Measurements from ENCODE around the gene AEBP2.
"Not testable (repeated sequence)": the region's sequence is repeated elsewhere in the genome, so short reads cannot be mapped to it uniquely, and the experiment has no call there.

The AEBP2 gene

GRCh38 chr12:19421503-19422282 lies 17.6 kb upstream of the AEBP2 start:
- no peak for DNase-seq (ENCODE audit: low read depth)

DNA sequence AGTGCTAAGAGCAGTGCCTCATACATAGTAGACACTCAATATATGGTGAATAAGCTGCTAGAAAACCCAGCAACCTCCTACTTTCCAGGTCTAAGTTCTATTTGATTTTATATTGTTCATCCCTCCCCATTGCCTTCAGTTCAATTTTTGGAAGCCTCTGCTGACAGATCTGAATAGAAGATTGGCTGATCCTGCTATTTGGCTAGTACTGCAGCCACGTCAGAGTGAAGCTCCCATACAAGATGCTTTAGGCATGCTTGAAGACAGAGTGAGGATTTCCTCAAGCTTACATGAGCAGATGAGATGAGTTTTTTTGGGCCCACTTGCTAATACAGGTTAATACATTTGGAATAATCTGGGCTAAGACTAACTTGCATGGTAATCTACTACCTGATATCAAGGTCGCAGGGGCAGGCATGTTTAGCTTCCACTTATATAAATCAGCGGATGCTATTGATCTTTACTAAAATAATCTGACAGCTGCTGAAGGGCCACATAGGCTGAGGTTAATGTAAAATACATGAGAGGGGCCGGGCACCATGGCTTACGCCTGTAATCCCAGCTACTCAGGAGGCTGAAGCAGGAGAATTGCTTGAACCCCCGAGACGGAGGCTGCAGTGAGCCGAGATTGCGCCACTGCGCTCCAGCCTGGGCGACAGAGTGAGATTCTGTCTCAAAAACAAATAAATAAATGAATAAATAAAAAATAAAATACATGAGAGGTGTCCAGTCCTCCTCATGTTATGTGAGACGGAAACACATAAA lies 15.9 kb upstream of the AEBP2 start:
- DNase-seq (ENCODE audit: low read depth), result no peak

DNA sequence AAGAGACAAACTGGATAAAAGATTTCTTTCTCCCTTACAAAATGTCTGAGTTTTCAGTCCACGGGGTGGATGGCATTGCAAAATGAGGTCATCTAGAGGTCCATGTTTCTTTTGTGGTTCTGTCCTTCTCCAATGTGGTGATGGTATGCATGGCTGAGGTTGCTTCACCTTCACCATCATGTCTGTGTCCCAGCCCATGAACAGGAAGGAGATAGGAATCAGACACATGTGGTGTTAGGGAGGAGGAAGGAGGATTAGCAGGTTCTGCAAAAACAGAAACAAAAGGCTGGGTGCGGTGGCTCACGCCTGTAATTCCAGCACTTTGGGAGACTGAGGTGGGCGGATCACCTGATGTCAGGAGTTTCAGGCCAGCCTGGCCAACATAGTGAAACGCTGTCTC lies 11.0 kb upstream of the AEBP2 start:
- DNase-seq (ENCODE audit: low read depth), result no peak

GRCh38 chr12:19429491-19429890 lies 9.8 kb upstream of the AEBP2 start:
- not testable (repeated sequence) for DNase-seq (ENCODE audit: low read depth)

DNA sequence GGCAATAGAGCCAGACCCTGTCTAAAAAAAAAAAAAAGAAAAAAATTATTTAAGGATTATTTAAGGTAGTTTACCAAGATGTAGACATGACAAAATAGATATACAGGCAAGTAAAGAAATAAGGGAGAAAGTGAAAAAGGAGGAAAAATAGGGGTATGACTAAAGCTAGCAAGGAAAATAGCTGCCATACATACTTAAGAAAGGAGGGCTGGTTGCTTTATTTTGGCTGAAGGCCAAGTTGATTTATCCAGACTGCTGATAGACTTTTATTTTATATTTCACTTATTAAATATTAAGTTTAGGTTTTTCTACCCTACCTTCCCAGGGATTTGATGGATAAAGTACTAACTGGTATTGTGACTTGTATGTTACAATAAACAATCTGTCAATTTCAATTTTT lies 8.3 kb upstream of the AEBP2 start:
- no peak for DNase-seq (ENCODE audit: low read depth)

- peak; percentile 9 for DNase-seq (ENCODE audit: low read depth)
Observed at GRCh38 chr12:19431407-19432308, 7.6 kb upstream of the AEBP2 start.

DNA sequence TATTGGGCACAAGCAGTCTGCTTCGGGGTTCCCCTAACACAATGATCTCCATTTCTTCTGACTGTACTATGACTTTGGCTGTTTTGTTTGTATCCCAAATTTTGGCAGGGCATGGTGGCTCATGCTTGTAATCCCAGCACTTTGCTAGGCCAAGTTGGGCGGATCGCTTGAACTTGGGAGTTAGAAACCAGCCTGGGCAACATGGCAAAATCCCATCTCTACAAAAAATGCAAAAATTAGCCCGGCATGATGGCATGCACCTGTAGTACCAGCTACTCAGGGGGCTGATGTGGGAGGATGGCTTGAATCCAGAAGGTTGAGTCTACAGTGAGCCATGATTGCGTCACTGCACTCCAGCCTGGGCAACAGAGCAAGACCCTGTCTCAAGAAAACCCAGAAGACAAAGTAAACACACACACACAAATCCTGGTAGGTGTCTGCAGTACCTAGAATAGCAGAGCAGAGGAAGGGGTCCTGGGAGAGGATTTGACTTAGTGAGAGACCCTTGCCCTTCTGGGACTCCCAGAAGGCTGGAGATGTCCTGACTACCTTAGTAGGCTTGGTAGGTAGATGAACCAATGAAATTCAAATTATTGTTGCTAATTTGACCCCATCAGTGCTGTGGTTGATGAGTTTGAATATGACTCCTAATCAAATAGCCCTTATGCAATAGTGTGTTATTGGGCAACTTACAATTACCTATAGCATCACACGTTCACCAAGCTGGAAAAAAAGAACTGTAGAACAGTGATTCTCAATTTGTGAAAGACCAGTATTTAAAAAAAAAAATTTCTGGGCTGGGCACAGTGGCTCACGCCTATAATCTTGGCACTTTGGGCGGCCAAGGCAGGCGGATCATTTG lies 6.8 kb upstream of the AEBP2 start:
- no peak for DNase-seq (ENCODE audit: low read depth)

- no peak for DNase-seq (ENCODE audit: low read depth)
Observed at GRCh38 chr12:19434538-19434937, 4.8 kb upstream of the AEBP2 start.

- DNase-seq (ENCODE audit: low read depth), result no peak
Observed at GRCh38 chr12:19435831-19436497, 3.3 kb upstream of the AEBP2 start.

DNA sequence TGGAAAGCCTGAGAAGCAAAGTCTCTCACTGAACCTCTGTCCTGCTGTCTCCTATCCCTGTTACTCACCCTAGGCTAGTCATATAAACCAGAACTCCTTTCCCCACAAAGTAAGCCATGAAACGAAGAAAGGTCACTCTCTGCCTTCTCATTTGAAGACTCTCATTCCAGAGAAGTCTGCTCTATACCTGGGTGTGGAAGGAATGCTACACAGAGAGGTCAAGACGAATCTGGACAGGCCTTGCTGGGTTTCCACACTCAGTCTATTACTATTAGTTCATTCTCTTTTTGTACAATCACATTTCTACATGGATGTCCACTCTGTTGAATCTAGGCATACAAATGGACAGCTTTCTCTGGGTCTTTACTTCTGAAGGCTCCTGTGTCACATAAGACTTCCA lies 2.4 kb upstream of the AEBP2 start:
- DNase-seq (ENCODE audit: low read depth), result no peak

GRCh38 chr12:19437996-19438395 lies 1.3 kb upstream of the AEBP2 start:
- no peak for DNase-seq (ENCODE audit: low read depth)

DNA sequence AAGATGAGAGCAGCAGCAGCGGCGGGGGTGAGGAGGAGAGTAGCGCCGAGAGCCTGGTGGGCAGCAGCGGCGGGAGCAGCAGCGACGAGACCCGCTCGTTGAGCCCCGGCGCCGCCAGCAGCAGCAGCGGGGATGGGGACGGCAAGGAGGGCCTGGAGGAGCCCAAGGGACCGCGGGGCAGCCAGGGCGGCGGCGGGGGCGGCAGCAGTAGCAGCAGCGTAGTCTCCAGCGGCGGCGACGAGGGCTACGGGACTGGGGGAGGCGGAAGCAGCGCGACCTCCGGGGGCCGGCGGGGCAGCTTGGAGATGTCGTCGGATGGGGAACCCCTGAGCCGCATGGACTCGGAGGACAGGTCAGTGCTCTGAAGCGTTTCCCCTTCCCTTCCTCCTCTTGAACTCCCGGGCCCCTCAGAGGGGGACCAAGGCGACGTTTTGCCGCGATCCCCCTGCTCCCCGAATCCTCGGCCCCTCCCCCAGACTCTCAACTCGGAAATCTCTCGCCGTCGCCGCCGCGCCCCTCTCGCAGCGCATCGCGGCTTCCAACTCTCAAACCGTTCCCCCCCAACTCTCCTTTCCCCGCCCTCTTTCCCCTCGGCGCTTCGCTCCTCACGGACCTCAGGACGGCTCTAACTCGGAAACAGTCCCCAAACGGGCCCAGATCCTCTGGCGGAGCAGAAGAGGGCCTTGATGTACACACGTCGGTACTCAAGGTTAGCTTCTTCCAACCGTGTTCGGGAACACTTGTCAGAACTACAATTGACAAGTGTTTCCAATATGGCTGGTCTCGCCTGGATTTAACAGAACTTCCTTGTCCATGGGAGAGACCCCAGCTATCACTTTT lies 947 bp downstream of the AEBP2 start:
- peak; percentile 43 for DNase-seq (ENCODE audit: low read depth)

GRCh38 chr12:19440916-19441315 lies 1.6 kb downstream of the AEBP2 start:
- DNase-seq (ENCODE audit: low read depth), result no peak

GRCh38 chr12:19443585-19443984 lies 4.3 kb downstream of the AEBP2 start:
- DNase-seq (ENCODE audit: low read depth), result no peak

DNA sequence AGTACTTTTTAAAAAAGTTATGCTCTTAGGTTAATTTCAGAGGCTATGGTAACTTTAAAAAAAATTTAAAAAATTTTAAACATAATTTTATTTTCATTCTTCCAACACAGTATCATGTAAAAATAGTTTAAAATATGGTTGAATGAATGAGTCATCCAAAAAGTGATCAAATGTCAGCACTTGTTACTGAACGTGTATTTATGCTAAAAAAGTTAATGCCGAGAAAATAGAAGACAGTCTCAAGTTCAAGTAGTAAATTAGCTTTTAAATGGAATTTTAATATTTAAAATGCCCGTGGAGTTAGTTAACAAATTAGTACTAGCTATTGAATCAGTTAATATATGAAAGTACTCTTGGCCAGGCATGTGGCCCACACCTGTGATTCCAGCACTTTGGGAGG lies 4.8 kb downstream of the AEBP2 start:
- DNase-seq (ENCODE audit: low read depth), result no peak

DNA sequence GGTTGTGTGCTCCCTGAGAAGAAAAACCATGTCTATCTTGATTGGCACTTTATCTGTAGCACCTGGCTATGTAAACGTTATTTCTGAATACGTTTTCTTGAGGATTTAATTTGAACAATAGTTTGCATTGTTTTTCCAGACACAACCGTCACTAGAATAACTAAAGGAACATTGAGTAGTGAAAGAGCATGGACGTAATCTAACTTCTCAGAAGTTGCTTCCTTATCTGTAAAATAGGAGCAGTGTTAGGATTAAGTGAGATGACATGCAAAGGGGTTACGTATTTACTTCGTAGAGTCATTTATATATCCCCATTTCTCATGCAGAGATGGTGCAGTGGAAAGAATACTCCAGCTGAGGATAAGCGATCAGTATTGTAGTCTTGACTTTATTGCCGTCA lies 8.1 kb downstream of the AEBP2 start:
- DNase-seq (ENCODE audit: low read depth), result no peak

DNA sequence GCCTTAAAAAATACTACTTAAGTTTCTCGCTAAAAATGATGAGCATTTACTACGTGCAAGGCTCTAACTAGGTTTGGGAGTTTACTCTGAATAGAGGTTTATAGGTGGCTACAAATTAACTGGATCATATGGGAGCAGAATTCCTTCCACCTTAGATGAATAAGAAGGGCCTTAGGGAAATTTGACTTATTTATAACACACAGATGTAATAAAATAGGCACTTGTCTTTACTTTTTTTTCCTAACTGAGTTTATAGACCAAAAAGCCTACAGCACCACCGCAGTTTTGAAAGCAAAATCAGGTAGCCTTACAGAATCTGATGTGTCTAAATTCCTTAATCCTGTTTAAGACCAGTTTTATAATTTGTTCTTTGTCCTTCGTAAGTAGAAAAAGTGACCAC lies 10.5 kb downstream of the AEBP2 start:
- DNase-seq (ENCODE audit: low read depth), result no peak

DNA sequence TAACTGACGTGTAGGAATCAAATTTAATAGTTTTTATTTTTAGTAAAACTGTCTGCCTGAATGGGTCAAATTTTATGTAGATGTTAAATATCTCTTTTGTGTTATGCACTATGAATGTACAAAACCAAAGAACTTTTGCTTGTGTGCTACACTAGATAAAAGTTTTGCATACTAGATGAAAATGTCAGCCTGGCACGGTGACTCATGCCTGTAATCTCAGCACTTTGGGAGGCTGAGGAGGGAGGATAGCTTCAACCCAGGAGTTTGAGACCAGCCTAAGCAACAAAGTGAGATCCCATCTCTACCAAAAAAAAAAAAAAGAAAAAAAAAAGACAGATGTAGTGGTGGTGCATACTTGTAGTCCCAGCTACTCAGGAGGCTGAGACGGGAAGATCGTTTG lies 11.1 kb downstream of the AEBP2 start:
- no peak for DNase-seq (ENCODE audit: low read depth)

DNA sequence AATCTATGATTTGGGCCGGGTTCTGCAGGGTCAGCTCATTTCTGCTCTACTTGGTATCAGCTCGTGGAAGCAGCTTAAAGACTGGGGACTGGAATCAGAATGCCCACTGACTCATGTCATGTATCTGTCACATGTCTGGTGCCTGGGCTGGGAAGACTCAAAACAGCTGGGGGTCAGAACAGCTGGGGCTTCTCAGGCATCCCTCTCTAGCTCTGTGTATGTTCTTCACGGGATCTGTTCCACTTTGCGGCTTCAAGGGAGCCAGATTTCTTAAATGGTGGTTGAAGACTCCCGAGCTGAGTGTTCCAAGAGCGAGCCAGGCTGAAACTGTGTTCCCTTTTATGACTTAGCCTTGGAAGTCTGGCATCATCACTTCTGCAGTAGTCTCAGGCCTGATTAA lies 11.9 kb downstream of the AEBP2 start:
- no peak for DNase-seq (ENCODE audit: low read depth)

GRCh38 chr12:19453961-19454360 lies 14.7 kb downstream of the AEBP2 start:
- DNase-seq (ENCODE audit: low read depth), result no peak
